ENCODE data around the gene TREML4. TPM values are rescaled to one million over a fixed set of nuclear protein-coding genes. Genes with fewer than 3 reads are reported as not detected.

TREML4 gene
- total RNA-seq, 6 experiments from 2014 or later = 0.10 to 0.12 TPM; not detected in 4

- peak in 1 of 4 donors; percentile 80 for ATAC-seq
- intact Hi-C loops (cut with DNase I) = no loop called here
- Histone ChIP-seq H3K36me3 (no peaks in the 10 kb centered on the region), H3K9me3 (no peaks in the 10 kb centered on the region), H3K4me1 (no peaks in the 10 kb centered on the region), H3K27me3 (no peaks in the 10 kb centered on the region), H3K27ac (no peak overlapping the region), H3K4me3 (no peak overlapping the region)
- TF ChIP-seq CTCF (IDR thresholded peaks at IDR 0.05) (no peak), POLR2A (IDR thresholded peaks at IDR 0.05) (no peak)
- 68% methylated on average over 9 of the region's 9 CpGs for WGBS (ENCODE audit: insufficient coverage, low coverage, low lambda C conversion rate, missing lambda C conversion rate)
- DNase-seq = no peak
Measured at GRCh38 chr6:41214559-41215238, 13.4 kb upstream of the TREML4 start.

DNA sequence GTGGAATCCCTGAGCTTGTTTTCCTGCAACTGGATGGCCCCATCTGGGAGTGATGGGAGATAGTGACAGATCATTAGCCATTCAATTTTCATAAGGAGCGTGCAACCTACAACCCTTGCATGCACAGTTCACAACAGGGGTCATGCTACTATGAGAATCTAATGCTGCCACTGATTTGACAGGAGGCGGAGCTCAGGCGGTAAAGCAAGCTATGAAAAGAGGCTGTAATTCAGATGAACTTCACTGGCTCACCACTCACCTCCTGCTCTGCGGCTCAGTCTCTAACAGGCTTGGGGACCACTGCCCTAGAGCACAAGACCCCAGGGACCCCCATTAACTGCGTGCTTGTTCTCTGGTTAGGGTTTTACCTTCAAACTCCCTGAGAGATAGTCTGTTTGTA lies 12.4 kb upstream of the TREML4 start:
- intact Hi-C loops (cut with DNase I) = no loop called here
- Histone ChIP-seq H3K36me3 (no peaks in the 10 kb centered on the region), H3K27ac (no peak overlapping the region), H3K4me3 (no peak overlapping the region), H3K4me1 (no peaks in the 10 kb centered on the region), H3K27me3 (no peaks in the 10 kb centered on the region), H3K9me3 (no peaks in the 10 kb centered on the region)
- no peak for ATAC-seq
- whole genome bisulfite sequencing (ENCODE audit: insufficient coverage, low coverage, low lambda C conversion rate, missing lambda C conversion rate) = 90% methylated on average over 5 of the region's 5 CpGs
- no peak for DNase-seq
- TF ChIP-seq POLR2A (IDR thresholded peaks at IDR 0.05) (no peak), CTCF (IDR thresholded peaks at IDR 0.05) (no peak)

DNA sequence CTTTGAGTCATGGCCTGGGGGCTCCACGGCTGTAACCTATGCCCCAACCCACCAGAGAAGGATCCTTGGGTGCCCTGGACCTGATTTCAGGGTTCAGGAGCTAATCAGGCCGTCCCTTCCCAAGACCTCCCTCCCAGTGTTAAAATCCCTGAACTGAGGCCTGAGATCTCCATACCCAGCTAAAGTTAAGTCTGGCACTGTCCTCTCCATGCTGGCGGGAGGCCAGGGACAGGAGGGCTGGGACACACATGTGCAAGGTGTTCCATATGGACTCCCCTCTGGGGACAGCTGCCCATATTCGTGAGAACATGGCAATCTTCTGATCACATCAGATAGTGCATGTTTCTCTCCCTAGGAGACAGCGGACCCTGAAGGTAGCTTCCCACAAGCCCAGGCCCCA lies 11.5 kb upstream of the TREML4 start:
- no peak overlapping the region for H3K4me3 ChIP-seq
- ATAC-seq = no peak
- WGBS (ENCODE audit: insufficient coverage, low coverage, low lambda C conversion rate, missing lambda C conversion rate) = 12% methylated on average over 4 of the region's 5 CpGs
- H3K9me3 ChIP-seq = no peaks in the 10 kb centered on the region
- no peaks in the 10 kb centered on the region for H3K27me3 ChIP-seq
- no peak overlapping the region for H3K27ac ChIP-seq
- no peaks in the 10 kb centered on the region for H3K36me3 ChIP-seq
- TF ChIP-seq POLR2A (IDR thresholded peaks at IDR 0.05) = no peak
- no peak for TF ChIP-seq CTCF (IDR thresholded peaks at IDR 0.05)
- intact Hi-C loops (cut with DNase I) = no loop called here
- no peak for DNase-seq
- no peaks in the 10 kb centered on the region for H3K4me1 ChIP-seq

DNA sequence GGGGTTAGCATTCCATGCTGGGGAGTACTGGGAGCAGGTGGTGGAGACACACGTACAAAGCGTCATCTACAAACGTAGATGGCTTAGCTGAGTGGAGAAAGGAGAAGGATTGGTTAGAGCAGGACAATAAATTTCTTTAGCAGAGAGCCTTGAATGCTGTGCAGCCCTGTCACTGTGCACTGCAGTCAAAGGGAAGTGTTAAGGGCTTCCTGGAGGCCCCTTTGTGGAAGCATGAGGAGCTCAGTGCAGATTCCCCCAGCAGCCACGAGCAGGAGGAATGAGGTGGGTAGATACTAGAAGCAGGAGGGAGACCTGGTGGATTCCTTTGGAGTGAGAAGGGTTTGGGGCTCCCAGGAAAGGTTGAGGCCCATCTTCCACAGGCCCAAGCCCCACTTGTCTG lies 6.1 kb upstream of the TREML4 start:
- no peaks in the 10 kb centered on the region for H3K36me3 ChIP-seq
- WGBS (ENCODE audit: insufficient coverage, low coverage, low lambda C conversion rate, missing lambda C conversion rate) = 63% methylated on average over 3 of the region's 4 CpGs
- DNase-seq (no peak), ATAC-seq (no peak)
- H3K4me1 ChIP-seq = no peaks in the 10 kb centered on the region
- H3K4me3 ChIP-seq = no peak overlapping the region
- intact Hi-C loops (cut with DNase I) = no loop called here
- H3K9me3 ChIP-seq = no peaks in the 10 kb centered on the region
- no peaks in the 10 kb centered on the region for H3K27me3 ChIP-seq
- H3K27ac ChIP-seq = no peak overlapping the region
- TF ChIP-seq POLR2A (IDR thresholded peaks at IDR 0.05) = no peak
- no peak for TF ChIP-seq CTCF (IDR thresholded peaks at IDR 0.05)
